H1 (cell line): ENCODE results near the gene SNRK. TPM values are rescaled to one million over a fixed set of nuclear protein-coding genes. Genes with fewer than 3 reads are reported as not detected.

Source experiments
- CTCF ChIA-PET: fragments of 300-600 bp; sonication (Branson Sonifier 250); formaldehyde crosslinking; loops from one replicate; lab custom pipeline; 2021; ENCODE audit not compliant: partially characterized antibody; lab: Charles Lee
- POLR2A ChIA-PET: fragments of 300-600 bp; sonication (Branson Sonifier 250); formaldehyde crosslinking; loops from one replicate; lab custom pipeline; 2021; ENCODE audit warnings: inconsistent platforms; ENCODE audit not compliant: partially characterized antibody; lab: Charles Lee
- DNase-seq, 2 experiments: peaks; one replicate each; pipeline versions ENCODE4 v3.0.0 to v3.0.0-alpha.2; 2010 to 2022; ENCODE audit warnings: low spot score in 2 of 2, low read depth in 1 of 2, mixed read lengths in 1 of 2
- FAIRE-seq: peaks from 2 replicates; lab custom pipeline; 2011; peaks lifted over from hg19 to GRCh38; lab: Jason Lieb, UNC
- H2AFZ ChIP-seq: 2 replicates; pipeline ENCODE4 v1.8.1; 2012; ENCODE audit warnings: low read length, inconsistent platforms
- H2AK5ac ChIP-seq: 2 replicates; pipeline ENCODE4 v1.6.1; 2013; ENCODE audit warnings: low read depth, low read length
- H2BK120ac ChIP-seq: replicated peaks from 2 replicates; pipeline ENCODE3; 2013; ENCODE audit warnings: low read depth, low read length, inconsistent platforms
- H2BK12ac ChIP-seq: 2 replicates; pipeline ENCODE4 v1.6.1; 2013; ENCODE audit warnings: low read depth, low read length
- H2BK15ac ChIP-seq: 2 replicates; pipeline ENCODE4 v1.6.1; 2013; ENCODE audit warnings: low read length
- H2BK20ac ChIP-seq: 2 replicates; pipeline ENCODE4 v1.6.1; 2013; ENCODE audit warnings: low read length
- H2BK5ac ChIP-seq: 2 replicates; pipeline ENCODE4 v1.6.1; 2013; ENCODE audit warnings: low read depth, low read length
- H3K14ac ChIP-seq: 2 replicates; pipeline ENCODE4 v1.6.1; 2013; ENCODE audit warnings: inconsistent platforms; ENCODE audit not compliant: insufficient read length
- H3K18ac ChIP-seq: 2 replicates; pipeline ENCODE4 v1.6.1; 2013; ENCODE audit warnings: low read length; ENCODE audit errors: extremely low read depth
- H3K23ac ChIP-seq: 2 replicates; pipeline ENCODE4 v1.6.1; 2013; ENCODE audit warnings: inconsistent platforms; ENCODE audit not compliant: insufficient read length
- H3K23me2 ChIP-seq: 2 replicates; pipeline ENCODE4 v1.6.1; 2013; ENCODE audit warnings: low read depth, low read length
- H3K27ac ChIP-seq: 2 replicates; pipeline ENCODE4 v1.6.1; 2011; ENCODE audit warnings: low read depth, low read length, inconsistent platforms
- H3K27me3 ChIP-seq, 4 experiments: replicated peaks in 1 of 4; 1 replicate in 1 of 4; 2 replicates in 3 of 4; pipeline versions ENCODE4 v1.6.1 to v1.8.1; 2011 to 2013; ENCODE audit warnings: low read length in 3 of 4, mild to moderate bottlenecking in 3 of 4, inconsistent platforms in 2 of 4, mixed read lengths in 2 of 4, moderate library complexity in 1 of 4; ENCODE audit not compliant: control insufficient read depth in 3 of 4, insufficient read depth in 3 of 4; ENCODE audit errors: extremely low read depth in 1 of 4
- H3K36me3 ChIP-seq, 4 experiments: 2 replicates each; pipeline versions ENCODE4 v1.6.1 to v1.8.1; 2011 to 2013; ENCODE audit warnings: mild to moderate bottlenecking in 4 of 4, low read length in 3 of 4, moderate library complexity in 2 of 4, control low read depth in 1 of 4, inconsistent platforms in 1 of 4; ENCODE audit not compliant: insufficient read depth in 4 of 4, control insufficient read depth in 2 of 4
- H3K4ac ChIP-seq: replicated peaks from 2 replicates; pipeline ENCODE3; 2013; ENCODE audit warnings: low read length, low read depth, mixed read lengths, inconsistent platforms; ENCODE audit not compliant: insufficient read length
- H3K4me1 ChIP-seq, 4 experiments: replicated peaks in 1 of 4; 1 replicate in 1 of 4; 2 replicates in 3 of 4; pipeline versions ENCODE4 v1.6.1 to v1.8.1; 2011 to 2013; ENCODE audit warnings: low read length in 3 of 4, inconsistent platforms in 2 of 4, mixed read lengths in 1 of 4; ENCODE audit not compliant: insufficient read depth in 4 of 4, control insufficient read depth in 3 of 4
- H3K4me2 ChIP-seq, 2 experiments: 2 replicates each; pipeline versions ENCODE4 v1.6.1 to v1.8.1; 2011 to 2013; ENCODE audit warnings: low read depth in 2 of 2, low read length in 2 of 2, control low read depth in 1 of 2, inconsistent platforms in 1 of 2, mild to moderate bottlenecking in 1 of 2; ENCODE audit not compliant: insufficient read depth in 1 of 2
- H3K4me3 ChIP-seq, 4 experiments: fragments of 200-600, 300-600 bp in 1 of 4; sonication (generic), shearing (Covaris generic), sonication (Bioruptor Twin) in 1 of 4; 2 replicates each; pipeline versions ENCODE4 v1.5.1 to v1.8.1; 2011 to 2016; ENCODE audit warnings: low read length in 4 of 4, low read depth in 3 of 4, control low read depth in 2 of 4, inconsistent platforms in 2 of 4, mild to moderate bottlenecking in 2 of 4, mixed read lengths in 1 of 4, moderate library complexity in 1 of 4; ENCODE audit not compliant: insufficient read depth in 2 of 4; ENCODE audit errors: extremely low read depth in 1 of 4
- H3K56ac ChIP-seq: replicated peaks from 2 replicates; pipeline ENCODE3; 2013; ENCODE audit warnings: low read depth, mild to moderate bottlenecking, mixed read lengths, low read length, inconsistent platforms; ENCODE audit not compliant: insufficient read length
- H3K79me1 ChIP-seq: 2 replicates; pipeline ENCODE4 v1.6.1; 2013; ENCODE audit warnings: low read depth, low read length, control low read depth
- H3K79me2 ChIP-seq, 2 experiments: 2 replicates each; pipeline versions ENCODE4 v1.6.1 to v1.8.1; 2012 to 2013; ENCODE audit warnings: low read length in 2 of 2, mild to moderate bottlenecking in 2 of 2, inconsistent platforms in 1 of 2; ENCODE audit not compliant: insufficient read depth in 2 of 2, control insufficient read depth in 1 of 2
- H3K9ac ChIP-seq, 4 experiments: replicated peaks in 1 of 4; 1 replicate in 1 of 4; 2 replicates in 3 of 4; pipeline versions ENCODE4 v1.6.1 to v1.8.1; 2011 to 2013; ENCODE audit warnings: low read depth in 3 of 4, low read length in 3 of 4, control low read depth in 2 of 4, mild to moderate bottlenecking in 2 of 4, moderate library complexity in 2 of 4, inconsistent platforms in 1 of 4; ENCODE audit errors: extremely low read depth in 1 of 4
- H3K9me3 ChIP-seq, 2 experiments: 2 replicates each; pipeline versions ENCODE4 v1.6.1 to v1.8.1; 2012 to 2013; ENCODE audit warnings: mild to moderate bottlenecking in 2 of 2, moderate library complexity in 2 of 2, control low read depth in 1 of 2, inconsistent platforms in 1 of 2, low read depth in 1 of 2, low read length in 1 of 2, mixed read lengths in 1 of 2; ENCODE audit not compliant: insufficient read depth in 2 of 2
- H4K20me1 ChIP-seq, 2 experiments: replicated peaks in 1 of 2; 2 replicates each; pipeline versions ENCODE3 to v1.8.1; 2011 to 2013; ENCODE audit warnings: inconsistent platforms in 2 of 2, low read length in 2 of 2, mild to moderate bottlenecking in 1 of 2; ENCODE audit not compliant: insufficient read depth in 2 of 2, control insufficient read depth in 1 of 2
- H4K5ac ChIP-seq: 2 replicates; pipeline ENCODE4 v1.6.1; 2013; ENCODE audit warnings: low read length, low read depth, mixed read lengths, inconsistent platforms; ENCODE audit not compliant: insufficient read length
- H4K8ac ChIP-seq: 2 replicates; pipeline ENCODE4 v1.8.0; 2013; ENCODE audit warnings: mild to moderate bottlenecking, moderate library complexity, low read length, inconsistent platforms; ENCODE audit not compliant: insufficient read depth; ENCODE audit errors: extremely low read depth
- H4K91ac ChIP-seq: replicated peaks from 2 replicates; pipeline ENCODE3; 2013; ENCODE audit warnings: low read length, mixed read lengths, inconsistent platforms; ENCODE audit not compliant: insufficient read length
- MAFK ChIP-seq: IDR thresholded peaks from 2 replicates; pipeline ENCODE4 v1.6.1; 2012; ENCODE audit warnings: low read depth, mild to moderate bottlenecking, improper control_type of control experiment, low read length
- NRF1 ChIP-seq: IDR thresholded peaks from 2 replicates; pipeline ENCODE4 v1.6.1; 2011; ENCODE audit warnings: mild to moderate bottlenecking, low read depth, low read length, improper control_type of control experiment
- WGBS, 2 experiments: shearing (Covaris generic) in 1 of 2; methylation state at CpG; one replicate each; pipeline versions ENCODE4 v1.1.6 to v1.1.7; 2013 to 2015; ENCODE audit warnings: low lambda C conversion rate in 2 of 2, mixed read lengths in 2 of 2, inconsistent platforms in 1 of 2, low coverage in 1 of 2, missing lambda C conversion rate in 1 of 2; ENCODE audit not compliant: insufficient replicate concordance in 2 of 2, insufficient coverage in 1 of 2, insufficient read length in 1 of 2; ENCODE audit errors: extremely low coverage in 1 of 2, missing lambda C conversion rate in 1 of 2; 5-methylcytosine and 5-hydroxymethylcytosine counted together
- polyA plus RNA-seq, 7 experiments: library from polyadenylated mRNA; depleted of rRNA in 3 of 7; stranded (reverse) in 5 of 7; unstranded in 2 of 7; fragments of >200 nt in 5 of 7; fragments of 200-250 nt in 2 of 7; gene quantifications; 1 replicate in 5 of 7; 2 replicates in 1 of 7; 4 replicates in 1 of 7; pipeline versions ENCODE4 v1.2.1 to v1.2.3, GENCODE V29; 2011 to 2013; ENCODE audit warnings: missing spikeins in 2 of 7, mixed read lengths in 2 of 7
- total RNA-seq: library from RNA; stranded (reverse); fragmentation: NEBNext Ultra II Directional; extraction: Animal tissue kit (Norgen Biotek cat#: 25700); gene quantifications from 2 replicates; pipeline ENCODE4 v1.2.1, GENCODE V29; 2021

Gene SNRK
- total and polyA plus RNA-seq, 2 of the 8 experiments (the other 6 are each of a cell fraction or from before 2014, with no cell fraction given) = 4.4 to 11.7 TPM

GRCh38 chr3:43391621-43392020 lies 105.3 kb downstream of the SNRK start:
- Histone ChIP-seq H3K4me1 (peaks cover 3 to 4% (median 3%) of the 10 kb centered on the region in 4 experiments; a peak in 5 of 7 replicates), H4K91ac (no peak overlapping the region), H3K79me1 (no peaks in the 10 kb centered on the region), H3K9me3 (no peaks in the 10 kb centered on the region), H2BK120ac (no peak overlapping the region), H3K4ac (no peak overlapping the region), H2BK15ac (no peak overlapping the region), H3K56ac (no peak overlapping the region), H3K4me3 (no peak overlapping the region), H4K8ac (no peak overlapping the region), H3K36me3 (no peaks in the 10 kb centered on the region), H2BK12ac (no peak overlapping the region), H3K27me3 (no peaks in the 10 kb centered on the region), H4K5ac (no peak overlapping the region), H2BK20ac (no peak overlapping the region), H3K9ac (no peak overlapping the region), H3K23me2 (no peaks in the 10 kb centered on the region), H3K27ac (no peak overlapping the region), H3K18ac (no peak overlapping the region), H3K14ac (no peak overlapping the region), H3K79me2 (no peaks in the 10 kb centered on the region), H2AFZ (no peak overlapping the region), H2BK5ac (no peak overlapping the region), H3K23ac (no peak overlapping the region), H4K20me1 (no peaks in the 10 kb centered on the region), H3K4me2 (no peak overlapping the region), H2AK5ac (no peak overlapping the region)
- POLR2A ChIA-PET = no interaction called here
- FAIRE-seq (no peak), DNase-seq (no peak)
- 63% methylated on average over 1 of the region's 1 CpG; no CpG with 5 or more reads in 1 of the 2 experiments for WGBS, 2 experiments
- CTCF ChIA-PET = interaction anchor here (1.4 to 1.8 kb wide), 2 partner anchors 13 to 111 kb away, joined by 4 to 5 read pairs; no protein-coding TSS in a partner anchor
- TF ChIP-seq NRF1 = no peak
- no peak for TF ChIP-seq MAFK
